ENCODE data around the gene INSR.
A peak's percentile ranks its signal among the peaks of the same experiment; 100 is the strongest.

INSR gene

DNA sequence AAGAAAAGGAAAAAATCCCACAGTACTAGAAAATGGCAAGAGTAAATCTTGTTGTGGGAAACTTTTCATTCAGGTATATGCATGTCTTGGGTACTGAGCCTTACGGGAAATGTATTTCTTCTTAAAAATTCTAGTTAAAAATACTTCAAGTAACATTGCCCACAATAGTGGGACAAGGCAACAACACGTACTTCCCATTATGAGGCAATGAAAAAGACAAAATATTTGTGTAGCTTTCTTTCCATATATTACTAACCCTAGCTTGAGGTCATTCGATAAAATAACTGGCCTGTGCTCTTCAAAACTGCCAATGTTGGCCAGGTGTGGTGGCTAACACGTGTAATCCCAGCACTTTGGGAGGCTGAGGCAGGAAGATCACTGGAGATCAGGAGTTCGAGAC is 99.2 kb downstream of the INSR start:
- Mint-ChIP-seq H3K27me3 (peaks cover 6% of the 10 kb centered on the region), H3K4me3 (no peak overlapping the region), H3K27ac (no peak overlapping the region), H3K4me1 (peaks cover 24% of the 10 kb centered on the region), H3K36me3 (no peaks in the 10 kb centered on the region), H3K9me3 (no peaks in the 10 kb centered on the region)
- no peak for DNase-seq (ENCODE audit: low spot score in 2 of 2)
- no peak for ATAC-seq (ENCODE audit: low read depth)

DNA sequence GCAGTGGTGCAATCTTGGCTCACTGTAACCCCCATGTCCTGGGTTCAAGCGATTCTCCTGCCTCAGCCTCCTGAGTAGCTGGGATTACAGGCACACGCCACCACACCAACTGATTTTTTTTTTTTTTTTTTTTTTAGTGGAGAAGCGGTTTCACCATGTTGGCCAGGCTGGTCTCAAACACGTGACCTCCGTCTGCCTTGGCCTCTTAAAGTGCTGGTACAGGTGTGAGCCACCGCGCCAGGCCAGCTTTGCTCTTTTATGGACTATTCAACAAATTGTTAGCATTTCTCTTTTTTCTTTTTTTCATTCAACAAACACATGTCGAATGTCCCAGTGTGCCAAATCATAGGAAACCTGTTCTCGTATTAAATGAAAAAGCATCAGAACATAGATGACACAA is 99.6 kb downstream of the INSR start:
- Mint-ChIP-seq H3K27me3 (peaks cover 4% of the 10 kb centered on the region), H3K36me3 (no peaks in the 10 kb centered on the region), H3K4me3 (no peak overlapping the region), H3K9me3 (no peaks in the 10 kb centered on the region), H3K27ac (no peak overlapping the region), H3K4me1 (peaks cover 20% of the 10 kb centered on the region)
- DNase-seq (ENCODE audit: low spot score in 2 of 2) (no peak), ATAC-seq (ENCODE audit: low read depth) (no peak)

DNA sequence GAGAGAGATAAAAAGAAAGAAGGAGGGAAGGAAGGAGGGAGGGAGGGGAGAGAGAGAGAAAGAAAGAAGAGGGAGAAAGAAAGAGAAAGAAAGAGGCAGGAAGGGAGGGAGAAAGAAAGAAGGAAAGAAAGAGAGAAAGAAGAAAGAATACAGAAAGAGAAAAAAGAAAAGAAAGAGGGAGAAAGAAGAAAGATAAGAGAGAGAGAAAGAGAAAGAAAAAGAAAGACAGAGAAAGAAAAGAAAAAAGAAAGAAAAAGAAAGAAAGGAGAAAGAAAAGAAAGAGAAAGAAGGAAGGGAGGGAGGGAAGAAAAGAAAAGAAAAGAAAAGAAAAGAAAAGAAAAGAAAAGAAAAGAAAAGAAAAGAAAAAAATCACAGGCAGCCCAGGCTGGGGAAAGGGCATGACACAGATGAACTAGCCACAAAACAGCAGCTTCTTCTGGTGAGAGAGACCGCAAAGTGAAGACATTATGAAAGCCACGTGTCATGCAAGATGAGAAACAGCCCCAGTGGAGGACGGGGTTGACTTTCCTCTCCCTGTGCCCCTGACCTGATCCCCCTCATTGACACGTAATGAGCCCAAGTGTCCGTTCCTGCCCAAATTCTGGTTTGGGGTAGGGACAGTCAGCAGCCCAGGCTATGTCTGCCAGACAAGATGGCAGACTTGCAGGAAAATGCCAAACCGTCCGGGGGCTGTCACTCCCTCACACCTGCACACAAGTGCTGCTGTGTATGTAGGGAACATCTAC is 102.1 kb downstream of the INSR start:
- peak overlapping the region; percentile 9 for H3K4me3 Mint-ChIP-seq
- H3K4me1 Mint-ChIP-seq = peaks cover 13% of the 10 kb centered on the region
- ATAC-seq (ENCODE audit: low read depth) = peak; percentile 63
- H3K9me3 Mint-ChIP-seq = no peaks in the 10 kb centered on the region
- DNase-seq (ENCODE audit: low spot score in 2 of 2) = no peak
- no peak overlapping the region for H3K27ac Mint-ChIP-seq
- peaks cover 4% of the 10 kb centered on the region for H3K27me3 Mint-ChIP-seq
- H3K36me3 Mint-ChIP-seq = no peaks in the 10 kb centered on the region

DNA sequence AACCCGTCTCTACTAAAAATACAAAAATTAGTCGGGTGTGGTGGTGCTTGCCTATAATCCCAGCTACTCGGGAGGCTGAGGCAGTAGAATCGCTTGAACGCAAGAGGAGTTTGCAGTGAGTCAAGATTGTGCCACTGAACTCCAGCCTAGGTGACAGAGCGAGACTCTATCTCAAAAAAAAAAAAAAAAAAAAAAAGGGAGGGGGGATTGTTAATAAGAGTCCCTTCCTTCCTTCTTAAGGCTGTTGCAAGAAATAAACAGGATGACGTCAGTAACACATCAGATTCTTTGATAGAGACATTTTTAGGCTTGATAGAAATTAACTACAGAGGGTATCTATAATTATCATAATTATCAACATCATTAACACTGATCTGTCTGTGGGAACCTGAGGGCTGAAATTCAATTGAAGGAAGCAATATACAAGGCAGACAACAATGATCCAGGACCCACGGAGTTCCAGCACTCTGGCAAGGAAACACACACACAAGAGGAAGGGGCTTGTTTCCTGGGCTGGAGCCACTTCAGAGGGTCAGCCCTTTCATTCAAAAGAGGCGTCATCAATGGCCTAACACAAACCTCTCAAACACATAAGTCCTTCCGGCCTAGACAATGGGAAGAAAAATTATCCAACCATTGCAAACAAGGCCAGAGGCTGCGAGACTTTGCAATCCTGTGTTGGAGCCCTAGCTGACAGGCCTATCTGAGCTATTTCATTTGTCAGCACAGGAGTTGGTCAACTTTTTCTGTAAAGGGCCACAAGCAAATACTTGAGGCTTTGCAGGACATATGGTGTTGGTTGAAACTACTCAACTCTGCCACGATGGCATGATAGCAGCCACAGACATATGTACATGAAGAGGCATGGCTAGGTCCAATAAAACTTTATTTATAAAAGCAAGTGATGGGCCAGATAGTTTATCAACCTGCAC is 105.2 kb downstream of the INSR start:
- H3K9me3 Mint-ChIP-seq = no peaks in the 10 kb centered on the region
- peaks cover 13% of the 10 kb centered on the region for H3K4me1 Mint-ChIP-seq
- no peak for DNase-seq (ENCODE audit: low spot score in 2 of 2)
- no peak overlapping the region for H3K4me3 Mint-ChIP-seq
- H3K36me3 Mint-ChIP-seq = no peaks in the 10 kb centered on the region
- peaks cover 4% of the 10 kb centered on the region for H3K27me3 Mint-ChIP-seq
- no peak overlapping the region for H3K27ac Mint-ChIP-seq
- ATAC-seq (ENCODE audit: low read depth) = no peak

DNA sequence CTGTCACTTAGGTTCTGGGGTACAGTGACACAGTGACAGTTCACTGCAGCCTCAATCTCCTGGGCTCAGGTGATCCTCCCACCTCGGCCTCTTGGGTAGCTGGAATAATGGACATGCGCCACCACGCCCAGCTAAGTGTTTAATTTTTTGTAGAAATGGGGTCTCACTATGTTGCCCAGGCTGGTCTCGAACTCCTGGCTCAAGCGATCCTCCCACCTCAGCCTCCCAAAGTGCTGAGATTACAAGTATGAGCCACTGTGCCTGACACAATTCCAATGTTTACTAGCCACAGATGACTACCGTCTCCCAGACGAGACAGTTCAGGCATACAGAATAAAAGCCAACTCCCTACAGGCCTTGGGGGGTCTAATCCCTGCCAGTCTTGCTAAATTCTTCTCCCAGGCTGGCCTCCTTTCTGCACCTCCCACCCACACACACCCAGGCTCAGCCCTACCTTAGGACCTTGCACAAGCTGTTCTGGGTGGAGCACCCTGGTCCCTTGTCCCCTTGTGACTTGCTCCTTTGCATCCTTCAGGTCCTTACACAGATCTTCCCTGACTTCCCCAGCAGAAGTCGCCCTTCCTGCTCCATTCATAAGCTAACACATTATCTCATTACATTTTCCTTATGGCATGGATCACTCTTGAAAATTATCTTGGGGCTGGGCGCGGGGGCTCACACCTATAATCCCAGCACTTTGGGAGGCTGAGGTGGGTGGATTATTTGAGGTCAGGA is 106.4 kb downstream of the INSR start:
- Mint-ChIP-seq H3K27me3 (peaks cover 4% of the 10 kb centered on the region), H3K36me3 (no peaks in the 10 kb centered on the region), H3K9me3 (no peaks in the 10 kb centered on the region), H3K4me1 (peaks cover 18% of the 10 kb centered on the region), H3K4me3 (no peak overlapping the region), H3K27ac (peak overlapping the region; percentile 19)
- no peak for DNase-seq (ENCODE audit: low spot score in 2 of 2)
- ATAC-seq (ENCODE audit: low read depth) = no peak

DNA sequence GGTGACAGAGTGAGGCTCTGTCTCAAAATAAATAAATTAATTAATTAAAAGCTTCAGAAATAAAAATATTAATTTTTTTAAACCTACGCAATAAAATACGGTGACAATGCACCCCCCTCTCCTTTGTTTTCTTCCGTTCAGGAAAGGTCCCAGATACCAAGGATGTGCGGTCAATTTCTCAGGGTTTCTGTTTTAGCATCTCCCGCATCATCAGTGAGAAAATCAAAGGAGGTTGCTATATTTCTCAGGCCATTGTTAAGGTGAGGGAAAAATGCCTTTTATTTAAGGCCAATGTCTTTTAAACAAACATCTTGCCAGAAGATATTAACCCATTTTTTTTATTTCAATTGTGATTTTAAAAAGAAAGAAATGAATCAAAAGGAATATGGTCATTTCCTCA is 111.7 kb downstream of the INSR start:
- peak overlapping the region; percentile 59 for H3K4me3 Mint-ChIP-seq
- H3K9me3 Mint-ChIP-seq = no peaks in the 10 kb centered on the region
- H3K27ac Mint-ChIP-seq = peak overlapping the region; percentile 84
- H3K27me3 Mint-ChIP-seq = peaks cover 2% of the 10 kb centered on the region
- DNase-seq (ENCODE audit: low spot score in 2 of 2) (no peak), ATAC-seq (ENCODE audit: low read depth) (no peak)
- peaks cover 1% of the 10 kb centered on the region for H3K36me3 Mint-ChIP-seq
- H3K4me1 Mint-ChIP-seq = peaks cover 20% of the 10 kb centered on the region

DNA sequence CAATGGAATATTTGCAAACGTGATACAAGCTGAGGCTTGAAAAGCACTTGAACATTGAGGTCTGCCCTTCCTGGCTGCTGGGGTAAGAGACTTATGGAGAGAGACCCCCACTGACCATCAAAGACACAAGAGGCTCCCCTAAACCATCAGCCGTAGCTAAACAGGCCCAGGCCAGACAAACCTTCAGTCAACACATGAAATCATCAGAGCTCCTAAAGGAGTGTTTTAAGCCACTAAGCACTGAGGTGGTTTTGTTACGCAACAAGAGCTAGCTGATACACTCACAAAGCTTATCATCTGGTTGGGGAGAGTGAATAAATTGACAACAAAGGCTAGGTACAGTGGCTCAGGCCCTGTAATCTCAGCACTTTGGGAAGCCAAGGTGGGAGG is 114.3 kb downstream of the INSR start:
- no peaks in the 10 kb centered on the region for H3K9me3 Mint-ChIP-seq
- no peak overlapping the region for H3K4me3 Mint-ChIP-seq
- H3K4me1 Mint-ChIP-seq = peaks cover 20% of the 10 kb centered on the region
- DNase-seq (ENCODE audit: low spot score in 2 of 2) = no peak
- ATAC-seq (ENCODE audit: low read depth) = no peak
- H3K27me3 Mint-ChIP-seq = peaks cover 8% of the 10 kb centered on the region
- peak overlapping the region; percentile 84 for H3K27ac Mint-ChIP-seq
- H3K36me3 Mint-ChIP-seq = peaks cover 1% of the 10 kb centered on the region

DNA sequence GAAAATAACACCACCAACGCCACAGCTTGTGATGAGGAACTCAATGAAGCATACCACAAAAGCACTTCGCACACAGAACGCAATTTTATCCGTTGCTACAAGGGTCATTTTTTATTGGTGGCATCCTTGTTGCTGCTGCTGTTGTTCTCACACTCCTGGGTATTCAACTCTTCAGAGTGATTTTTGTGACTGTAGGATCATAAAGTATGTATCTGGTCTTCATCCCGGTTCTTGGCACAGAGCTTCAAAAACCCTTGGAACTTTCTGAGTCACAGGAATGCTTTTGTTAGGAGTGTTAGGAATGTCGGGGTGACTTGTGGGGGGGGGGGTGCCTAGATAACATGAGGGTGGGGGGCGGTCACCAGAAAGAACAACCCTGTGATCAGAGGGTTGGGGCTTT is 116.3 kb downstream of the INSR start:
- Mint-ChIP-seq H3K36me3 (peaks cover 4% of the 10 kb centered on the region), H3K9me3 (no peaks in the 10 kb centered on the region), H3K27ac (no peak overlapping the region), H3K4me1 (peaks cover 15% of the 10 kb centered on the region), H3K4me3 (no peak overlapping the region), H3K27me3 (peaks cover 10% of the 10 kb centered on the region)
- DNase-seq (ENCODE audit: low spot score in 2 of 2) (no peak), ATAC-seq (ENCODE audit: low read depth) (no peak)

DNA sequence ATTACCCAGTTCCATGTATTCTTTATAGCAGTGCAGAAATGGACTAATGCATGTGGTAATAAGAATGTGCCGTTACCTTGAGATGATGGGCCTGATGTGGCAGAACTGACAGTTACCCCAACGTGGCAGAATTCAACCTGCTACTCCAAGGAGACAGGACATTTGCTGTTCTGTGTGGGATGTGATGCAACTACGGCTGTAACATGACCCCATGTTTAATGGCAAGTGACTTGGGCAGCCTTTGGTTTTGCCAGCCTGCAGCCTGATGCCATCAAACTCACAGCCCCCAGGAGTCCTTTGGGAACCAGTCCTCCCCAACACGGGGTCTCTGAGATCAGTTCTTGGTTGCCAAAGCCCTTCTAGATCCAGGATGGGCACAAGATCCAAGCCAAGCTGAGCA is 117.4 kb downstream of the INSR start:
- H3K27me3 Mint-ChIP-seq = peaks cover 10% of the 10 kb centered on the region
- no peak overlapping the region for H3K27ac Mint-ChIP-seq
- DNase-seq (ENCODE audit: low spot score in 2 of 2) = no peak
- no peaks in the 10 kb centered on the region for H3K9me3 Mint-ChIP-seq
- H3K4me3 Mint-ChIP-seq = no peak overlapping the region
- no peak for ATAC-seq (ENCODE audit: low read depth)
- H3K4me1 Mint-ChIP-seq = peaks cover 14% of the 10 kb centered on the region
- peaks cover 4% of the 10 kb centered on the region for H3K36me3 Mint-ChIP-seq

DNA sequence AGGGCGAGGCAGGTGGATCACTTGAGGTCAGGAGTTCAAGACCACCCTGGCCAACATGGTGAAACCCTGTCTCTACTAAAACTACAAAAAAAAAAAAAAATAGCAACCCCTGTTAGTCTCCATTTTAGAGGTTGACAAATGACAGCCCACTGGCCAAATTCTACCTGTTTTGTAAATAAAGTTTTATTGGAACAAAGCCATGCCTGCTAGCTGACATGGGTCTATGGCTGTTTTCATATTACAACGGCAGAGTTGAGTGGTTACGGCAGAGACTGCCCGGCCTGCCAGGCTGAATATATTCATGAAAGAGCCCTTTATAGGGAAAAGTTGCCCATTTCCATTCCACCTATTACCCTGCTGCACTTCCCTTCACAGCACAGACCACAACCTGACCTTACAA is 121.4 kb downstream of the INSR start:
- Mint-ChIP-seq H3K9me3 (peaks cover 5% of the 10 kb centered on the region), H3K4me1 (peaks cover 4% of the 10 kb centered on the region), H3K27me3 (peaks cover 12% of the 10 kb centered on the region), H3K27ac (no peak overlapping the region), H3K4me3 (no peak overlapping the region), H3K36me3 (peaks cover 15% of the 10 kb centered on the region)
- DNase-seq (ENCODE audit: low spot score in 2 of 2) (no peak), ATAC-seq (ENCODE audit: low read depth) (no peak)

DNA sequence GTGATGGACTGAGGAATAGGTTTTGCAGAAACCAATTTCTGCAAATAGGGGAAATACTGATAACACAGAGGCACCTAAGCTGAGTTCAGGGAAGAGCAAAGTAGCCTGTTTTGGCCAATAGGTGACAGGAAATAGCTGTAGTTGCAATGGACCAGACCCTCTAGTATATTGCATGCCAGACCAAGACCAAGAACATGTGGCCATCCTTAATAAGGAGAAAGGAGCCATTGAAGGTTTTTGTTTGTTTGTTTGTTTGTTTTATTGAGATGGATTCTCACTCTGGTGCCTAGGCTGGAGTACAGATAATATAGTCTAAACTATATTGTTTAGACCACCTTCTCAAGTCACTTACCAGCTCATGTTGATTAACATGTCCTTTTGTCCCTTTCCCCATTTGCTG is 123.2 kb downstream of the INSR start:
- H3K36me3 Mint-ChIP-seq = peaks cover 15% of the 10 kb centered on the region
- H3K9me3 Mint-ChIP-seq = peaks cover 5% of the 10 kb centered on the region
- DNase-seq (ENCODE audit: low spot score in 2 of 2) (no peak), ATAC-seq (ENCODE audit: low read depth) (no peak)
- no peaks in the 10 kb centered on the region for H3K4me1 Mint-ChIP-seq
- H3K27ac Mint-ChIP-seq = no peak overlapping the region
- H3K4me3 Mint-ChIP-seq = no peak overlapping the region
- H3K27me3 Mint-ChIP-seq = peaks cover 9% of the 10 kb centered on the region

DNA sequence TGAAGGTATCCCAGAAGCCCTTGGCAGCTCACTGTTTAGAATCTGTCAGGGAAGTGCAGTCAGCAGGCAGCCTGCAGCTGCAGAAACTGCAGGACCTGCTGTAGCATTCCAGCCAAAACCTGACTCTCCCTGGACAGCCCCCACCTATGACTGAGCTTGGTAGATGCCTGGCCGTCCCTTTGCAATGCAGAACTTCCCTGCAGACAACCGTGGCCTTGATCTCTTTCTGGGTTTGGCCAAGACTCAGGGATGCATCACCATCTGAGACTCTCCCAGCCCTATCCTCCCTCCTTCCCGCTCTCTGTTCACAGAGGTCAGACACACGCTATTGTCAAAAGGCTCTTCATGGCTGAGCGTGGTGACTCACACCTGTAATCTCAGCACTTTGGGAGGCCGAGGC is 125.3 kb downstream of the INSR start:
- DNase-seq (ENCODE audit: low spot score in 2 of 2) = no peak
- H3K4me3 Mint-ChIP-seq = no peak overlapping the region
- peaks cover 4% of the 10 kb centered on the region for H3K27me3 Mint-ChIP-seq
- no peak overlapping the region for H3K27ac Mint-ChIP-seq
- H3K36me3 Mint-ChIP-seq = peaks cover 13% of the 10 kb centered on the region
- H3K4me1 Mint-ChIP-seq = no peaks in the 10 kb centered on the region
- no peak for ATAC-seq (ENCODE audit: low read depth)
- H3K9me3 Mint-ChIP-seq = peaks cover 5% of the 10 kb centered on the region

DNA sequence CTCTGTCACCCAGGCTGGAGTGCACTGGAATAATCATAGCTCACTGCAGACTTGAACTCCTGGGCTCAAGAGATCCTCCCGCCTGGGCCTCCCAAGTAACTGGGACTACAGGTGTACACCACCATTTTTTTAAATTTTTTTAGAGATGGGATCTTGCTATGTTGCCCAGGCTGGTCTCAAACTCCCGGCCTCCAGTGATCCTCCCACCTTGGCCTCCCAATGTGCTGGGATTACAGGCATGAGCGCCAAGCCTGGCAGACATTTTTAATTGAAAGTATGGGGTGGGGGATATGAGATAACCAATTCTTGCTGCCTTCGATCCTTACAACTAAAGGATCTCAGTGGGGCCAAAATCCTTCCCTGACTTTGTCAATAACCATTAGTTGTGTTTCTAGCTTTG is 132.9 kb downstream of the INSR start:
- Mint-ChIP-seq H3K9me3 (no peaks in the 10 kb centered on the region), H3K36me3 (peaks cover 7% of the 10 kb centered on the region), H3K4me3 (no peak overlapping the region), H3K27me3 (peaks cover 2% of the 10 kb centered on the region), H3K27ac (no peak overlapping the region), H3K4me1 (peaks cover 3% of the 10 kb centered on the region)
- no peak for ATAC-seq (ENCODE audit: low read depth)
- no peak for DNase-seq (ENCODE audit: low spot score in 2 of 2)
